NCI-H1105 treated with DMSO at 0.1 percent for 48 hours (cell line): ENCODE data around the gene AFF1.
"Not testable (repeated sequence)": the region's sequence is repeated elsewhere in the genome, so short reads cannot be mapped to it uniquely, and the experiment has no call there.

Experiments used
- DNase-seq: peaks from one replicate; lab custom pipeline; 2025; lab: John Stamatoyannopoulos, UW

Gene AFF1

GRCh38 chr4:87117051-87117731 is 182.4 kb downstream of the AFF1 start:
- DNase-seq: no peak

GRCh38 chr4:87117732-87118075 is 182.9 kb downstream of the AFF1 start:
- no peak for DNase-seq

GRCh38 chr4:87118421-87118820 is 183.6 kb downstream of the AFF1 start:
- DNase-seq: no peak

GRCh38 chr4:87118826-87119225 is 184.0 kb downstream of the AFF1 start:
- DNase-seq: no peak

- no peak for DNase-seq
Measured at GRCh38 chr4:87120010-87120409, 185.2 kb downstream of the AFF1 start.

- DNase-seq: no peak
Measured at GRCh38 chr4:87120411-87121162, 185.8 kb downstream of the AFF1 start.

- no peak for DNase-seq
Measured at GRCh38 chr4:87121341-87122065, 186.7 kb downstream of the AFF1 start.

GRCh38 chr4:87122252-87122651 is 187.4 kb downstream of the AFF1 start:
- DNase-seq: peak; percentile 16

- DNase-seq: no peak
Measured at GRCh38 chr4:87126056-87126455, 191.2 kb downstream of the AFF1 start.

- no peak for DNase-seq
Measured at GRCh38 chr4:87128006-87128705, 193.3 kb downstream of the AFF1 start.

- DNase-seq: no peak
Measured at GRCh38 chr4:87129681-87130080, 194.9 kb downstream of the AFF1 start.

GRCh38 chr4:87130985-87131703 is 196.3 kb downstream of the AFF1 start:
- DNase-seq: no peak

GRCh38 chr4:87132035-87132434 is 197.2 kb downstream of the AFF1 start:
- no peak for DNase-seq

GRCh38 chr4:87133183-87133582 is 198.4 kb downstream of the AFF1 start:
- DNase-seq: no peak

GRCh38 chr4:87134122-87134521 is 199.3 kb downstream of the AFF1 start:
- no peak for DNase-seq

- DNase-seq: no peak
Measured at GRCh38 chr4:87141428-87141827, 206.6 kb downstream of the AFF1 start.

GRCh38 chr4:87144356-87144755 is 209.5 kb downstream of the AFF1 start:
- no peak for DNase-seq

- not testable (repeated sequence) for DNase-seq
Measured at GRCh38 chr4:87145934-87146333, 211.1 kb downstream of the AFF1 start.

GRCh38 chr4:87147116-87147515 is 212.3 kb downstream of the AFF1 start:
- no peak for DNase-seq

GRCh38 chr4:87150498-87151261 is 215.9 kb downstream of the AFF1 start:
- peak; percentile 54 for DNase-seq

- no peak for DNase-seq
Measured at GRCh38 chr4:87151730-87152129, 216.9 kb downstream of the AFF1 start.
